Fibroblast of pulmonary artery (primary cell): ENCODE measurements around the gene CD6.

Experiments
- DNase-seq: peaks from one replicate; pipeline ENCODE4 v3.0.0-alpha.2; 2010; ENCODE audit warnings: low read depth
- H3K4me3 ChIP-seq: replicated peaks from 2 replicates; pipeline ENCODE4 v1.5.1; 2011; ENCODE audit warnings: low read depth, mild to moderate bottlenecking, control low read depth, low read length, moderate library complexity
- TF ChIP-seq, protein P1 (sequence below): IDR thresholded peaks from 2 replicates; pipeline ENCODE4 v1.5.1; 2011; ENCODE audit warnings: mild to moderate bottlenecking, control low read depth, low read length, inconsistent platforms; ENCODE audit errors: missing control alignments

Gene CD6

DNA sequence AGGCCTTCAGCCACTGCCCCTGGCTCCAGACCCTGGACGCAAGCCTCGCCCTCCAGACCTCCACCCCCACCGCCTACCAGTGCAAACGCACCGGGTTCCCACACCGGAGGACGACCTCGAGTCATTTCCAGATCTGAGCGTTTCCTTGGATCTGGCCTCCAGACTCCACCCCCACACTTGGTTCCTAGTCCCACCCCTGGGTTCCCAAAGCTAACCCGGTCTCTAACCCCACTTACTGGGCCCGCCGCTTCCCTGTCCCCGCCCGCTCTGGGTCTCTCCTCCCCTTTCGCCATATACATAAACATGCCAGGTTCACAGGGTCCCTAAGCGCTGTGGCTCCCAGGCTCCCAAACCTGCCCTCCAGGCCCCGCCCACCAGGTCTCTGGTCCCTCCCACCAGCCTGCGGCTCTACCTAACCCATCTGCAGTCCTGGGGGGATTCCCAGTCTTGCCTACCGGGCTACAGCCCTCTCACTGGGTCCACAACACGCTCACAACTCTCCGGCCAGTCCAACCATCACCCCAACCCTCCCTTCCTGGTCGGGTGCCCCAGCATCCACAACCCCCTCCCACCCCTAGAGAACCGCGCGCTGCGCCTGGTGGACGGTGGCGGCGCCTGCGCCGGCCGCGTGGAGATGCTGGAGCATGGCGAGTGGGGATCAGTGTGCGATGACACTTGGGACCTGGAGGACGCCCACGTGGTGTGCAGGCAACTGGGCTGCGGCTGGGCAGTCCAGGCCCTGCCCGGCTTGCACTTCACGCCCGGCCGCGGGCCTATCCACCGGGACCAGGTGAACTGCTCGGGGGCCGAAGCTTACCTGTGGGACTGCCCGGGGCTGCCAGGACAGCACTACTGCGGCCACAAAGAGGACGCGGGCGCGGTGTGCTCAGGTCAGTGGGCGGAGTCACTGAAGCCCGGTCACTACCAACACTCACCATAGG lies 36.7 kb downstream of the CD6 start:
- DNase-seq: no peak

DNA sequence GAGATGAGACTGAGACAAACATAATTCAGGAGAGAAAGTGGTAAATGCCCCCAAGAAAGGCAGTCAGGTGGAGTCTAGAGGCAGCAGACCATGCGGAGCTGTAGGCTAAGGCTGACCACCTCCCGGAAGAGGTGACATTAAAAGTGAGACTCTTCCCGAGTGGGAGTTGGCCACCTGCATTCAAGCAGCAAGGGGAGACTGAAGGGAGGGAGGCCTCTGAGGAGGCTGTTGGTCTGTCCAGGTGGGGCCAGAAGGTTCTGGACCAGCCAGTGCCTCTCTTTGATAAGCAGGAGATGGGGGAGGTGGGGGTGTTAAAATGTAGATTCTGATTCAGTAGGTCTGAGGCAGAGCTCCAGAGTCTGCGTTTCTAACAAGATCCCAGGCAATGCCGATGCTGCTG lies 37.5 kb downstream of the CD6 start:
- TF ChIP-seq, protein P1, sequence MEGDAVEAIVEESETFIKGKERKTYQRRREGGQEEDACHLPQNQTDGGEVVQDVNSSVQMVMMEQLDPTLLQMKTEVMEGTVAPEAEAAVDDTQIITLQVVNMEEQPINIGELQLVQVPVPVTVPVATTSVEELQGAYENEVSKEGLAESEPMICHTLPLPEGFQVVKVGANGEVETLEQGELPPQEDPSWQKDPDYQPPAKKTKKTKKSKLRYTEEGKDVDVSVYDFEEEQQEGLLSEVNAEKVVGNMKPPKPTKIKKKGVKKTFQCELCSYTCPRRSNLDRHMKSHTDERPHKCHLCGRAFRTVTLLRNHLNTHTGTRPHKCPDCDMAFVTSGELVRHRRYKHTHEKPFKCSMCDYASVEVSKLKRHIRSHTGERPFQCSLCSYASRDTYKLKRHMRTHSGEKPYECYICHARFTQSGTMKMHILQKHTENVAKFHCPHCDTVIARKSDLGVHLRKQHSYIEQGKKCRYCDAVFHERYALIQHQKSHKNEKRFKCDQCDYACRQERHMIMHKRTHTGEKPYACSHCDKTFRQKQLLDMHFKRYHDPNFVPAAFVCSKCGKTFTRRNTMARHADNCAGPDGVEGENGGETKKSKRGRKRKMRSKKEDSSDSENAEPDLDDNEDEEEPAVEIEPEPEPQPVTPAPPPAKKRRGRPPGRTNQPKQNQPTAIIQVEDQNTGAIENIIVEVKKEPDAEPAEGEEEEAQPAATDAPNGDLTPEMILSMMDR: no peak
- no peak overlapping the region for H3K4me3 ChIP-seq
- no peak for DNase-seq

More for the DNA sequence above, 36.7 kb downstream of the CD6 start:
- no peak overlapping the region for H3K4me3 ChIP-seq
- TF ChIP-seq, protein P1: no peak

DNA sequence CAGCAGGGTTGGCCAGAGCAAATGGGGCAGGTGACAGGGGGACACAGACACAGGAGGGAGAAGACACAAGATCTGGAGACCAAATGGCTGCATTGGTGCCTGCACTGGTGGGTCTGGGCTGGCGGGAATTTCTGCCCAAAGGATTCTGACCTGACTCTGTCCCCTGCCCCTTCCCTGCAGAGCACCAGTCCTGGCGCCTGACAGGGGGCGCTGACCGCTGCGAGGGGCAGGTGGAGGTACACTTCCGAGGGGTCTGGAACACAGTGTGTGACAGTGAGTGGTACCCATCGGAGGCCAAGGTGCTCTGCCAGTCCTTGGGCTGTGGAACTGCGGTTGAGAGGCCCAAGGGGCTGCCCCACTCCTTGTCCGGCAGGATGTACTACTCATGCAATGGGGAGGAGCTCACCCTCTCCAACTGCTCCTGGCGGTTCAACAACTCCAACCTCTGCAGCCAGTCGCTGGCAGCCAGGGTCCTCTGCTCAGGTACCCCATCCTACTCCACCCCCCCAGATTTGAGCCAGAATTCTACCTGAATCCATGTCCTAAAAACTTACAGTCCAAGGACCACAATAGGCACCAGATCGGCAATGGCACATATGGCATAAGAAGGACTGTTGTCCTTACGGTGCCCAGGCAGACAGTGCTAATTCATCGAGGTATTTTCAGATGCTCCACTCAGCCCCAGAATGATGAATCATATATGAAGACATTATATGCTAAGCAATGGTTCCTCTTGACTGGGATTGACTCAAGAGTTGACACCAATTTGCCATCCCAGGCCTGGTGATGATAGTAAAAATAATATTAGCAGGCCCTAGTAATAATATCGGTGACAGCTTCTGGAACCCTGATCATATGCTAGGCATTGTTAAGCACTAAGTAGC lies 38.2 kb downstream of the CD6 start:
- H3K4me3 ChIP-seq: no peak overlapping the region
- DNase-seq: no peak
- TF ChIP-seq, protein P1: no peak

DNA sequence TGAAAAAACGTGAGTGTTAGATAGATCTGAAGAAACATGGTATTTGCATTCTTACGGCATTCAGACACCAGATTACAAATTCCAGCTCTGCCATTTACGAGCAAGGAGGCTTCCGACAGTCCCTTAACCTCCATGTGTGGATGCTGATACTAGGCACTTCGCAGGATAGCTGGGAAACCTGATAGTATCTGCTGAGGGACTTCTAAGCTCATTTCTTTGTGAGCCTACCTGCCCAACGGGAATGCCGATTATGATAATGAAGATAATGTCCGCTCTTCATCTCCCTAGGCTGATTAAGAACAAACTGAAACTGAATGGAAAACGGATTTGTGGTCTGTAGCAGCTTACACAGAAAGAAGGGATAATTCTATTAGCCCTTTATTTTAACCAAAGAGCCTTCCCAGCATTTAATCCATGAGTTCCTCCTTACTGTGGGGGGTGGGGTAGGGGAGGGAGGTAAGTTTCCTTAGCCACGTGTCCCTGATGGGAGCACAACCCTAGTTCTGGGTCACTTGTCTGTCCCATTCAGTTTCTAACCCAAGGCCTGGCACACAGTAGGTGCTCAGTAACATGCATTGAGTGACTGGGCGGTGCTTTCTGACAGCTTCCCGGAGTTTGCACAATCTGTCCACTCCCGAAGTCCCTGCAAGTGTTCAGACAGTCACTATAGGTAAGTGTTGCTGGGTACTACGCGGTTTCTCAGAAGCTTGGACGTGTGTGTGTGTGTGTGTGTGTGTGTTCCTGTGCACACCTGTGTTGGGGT lies 39.2 kb downstream of the CD6 start:
- TF ChIP-seq, protein P1: no peak
- no peak for DNase-seq
- no peak overlapping the region for H3K4me3 ChIP-seq

DNA sequence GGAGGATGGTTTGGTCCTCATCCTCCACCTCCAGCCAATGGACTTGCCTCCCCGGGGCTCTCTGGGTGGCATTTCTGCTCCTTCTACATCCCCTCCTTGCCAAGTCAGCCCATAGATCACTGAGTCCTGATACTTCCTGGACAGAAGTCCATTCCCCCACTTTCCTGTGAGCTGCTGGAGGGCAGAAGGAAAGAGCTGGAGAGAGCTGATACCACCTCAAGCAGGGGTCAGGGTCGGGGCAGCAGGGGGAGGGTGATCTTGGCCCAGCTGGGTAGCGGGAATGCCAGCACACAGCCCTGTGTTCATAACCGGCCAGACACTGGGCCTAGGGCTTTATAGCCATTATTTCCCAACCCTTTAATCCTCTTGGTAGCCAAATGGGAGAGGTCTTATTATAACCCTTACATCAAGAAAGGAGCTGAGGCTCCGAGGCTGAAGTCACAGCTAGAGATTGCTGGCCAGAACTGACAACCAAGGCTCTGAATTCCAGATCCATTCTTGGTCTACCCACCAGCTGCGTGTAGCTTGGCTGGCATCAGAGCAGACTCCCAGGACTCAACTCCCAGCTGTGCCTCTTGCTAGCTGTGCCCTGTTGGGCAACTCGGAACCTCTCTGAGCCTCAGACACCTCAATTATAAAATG lies 39.9 kb downstream of the CD6 start:
- H3K4me3 ChIP-seq: no peak overlapping the region
- no peak for DNase-seq
- TF ChIP-seq, protein P1: no peak

DNA sequence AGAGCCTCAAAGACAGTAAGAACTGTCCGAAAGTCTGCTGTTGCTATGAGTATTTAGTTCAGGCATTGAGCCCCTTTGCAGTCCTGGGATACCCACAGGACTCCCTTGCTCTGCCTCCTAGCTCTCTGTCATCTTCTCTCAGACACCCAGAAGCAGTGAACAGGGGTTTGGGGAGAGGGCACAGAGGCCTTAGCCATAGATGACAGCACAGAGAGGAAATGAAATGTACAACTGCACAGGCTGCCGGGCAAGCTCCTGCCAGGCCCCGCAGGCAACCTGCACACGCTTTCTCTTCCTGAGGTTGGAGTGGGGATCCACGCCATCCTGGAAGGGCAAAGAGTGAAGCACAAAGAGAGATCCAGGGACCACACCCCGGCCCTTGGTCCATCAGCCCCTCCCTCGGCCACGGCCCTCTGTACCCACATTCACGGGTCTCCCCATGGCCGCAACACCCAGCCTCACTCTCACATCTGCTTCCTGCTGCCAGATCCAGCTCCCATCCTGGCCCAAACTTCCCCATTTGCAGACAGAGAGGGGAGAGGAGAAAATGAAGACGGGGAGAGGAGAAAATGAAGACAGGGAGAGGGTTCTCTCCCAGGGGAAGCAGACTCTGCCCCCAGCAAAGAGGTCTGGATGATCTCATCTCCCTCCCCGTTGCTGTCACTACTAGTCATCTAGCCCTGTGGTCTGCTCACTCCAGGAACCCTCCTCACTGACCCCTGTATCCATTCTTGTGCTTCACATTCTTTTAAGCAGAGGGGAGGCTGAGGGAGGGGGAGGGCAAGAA lies 40.7 kb downstream of the CD6 start:
- no peak for DNase-seq
- TF ChIP-seq, protein P1: no peak
- no peak overlapping the region for H3K4me3 ChIP-seq
